CD4-positive, alpha-beta memory T cell (primary cell): Measurements from ENCODE around the gene SNTG2. TPM values are rescaled to one million over a fixed set of nuclear protein-coding genes. Genes with fewer than 3 reads are reported as not detected.

ENCODE experiments used
- CTCF ChIA-PET: fragments of 350-600 bp; sonication (Branson Sonifier 250); formaldehyde crosslinking; loops from one replicate; lab custom pipeline; 2021; ENCODE audit warnings: inconsistent platforms; ENCODE audit not compliant: partially characterized antibody; lab: Charles Lee
- POLR2A ChIA-PET: fragments of 350-600 bp; sonication (Branson Sonifier 250); formaldehyde crosslinking; loops from one replicate; lab custom pipeline; 2021; ENCODE audit not compliant: partially characterized antibody; lab: Charles Lee
- DNase-seq, 5 donors: peaks; one replicate each; pipeline versions ENCODE4 v3.0.0 to v3.0.0-alpha.2; 2020 to 2022; ENCODE audit warnings: mixed read lengths in 1 of 5
- H3K27ac ChIP-seq: one replicate; pipeline ENCODE4 v1.7.0; 2013; ENCODE audit warnings: low read depth, low read length
- H3K27me3 ChIP-seq: 2 replicates; pipeline ENCODE4 v1.7.0; 2013; ENCODE audit warnings: mild to moderate bottlenecking, low read length, moderate library complexity; ENCODE audit not compliant: insufficient read depth
- H3K36me3 ChIP-seq: 2 replicates; pipeline ENCODE4 v1.7.0; 2013; ENCODE audit warnings: mild to moderate bottlenecking, low read length, moderate library complexity; ENCODE audit not compliant: insufficient read depth
- H3K4me1 ChIP-seq: 2 replicates; pipeline ENCODE4 v1.7.0; 2013; ENCODE audit warnings: mild to moderate bottlenecking, low read length, moderate library complexity; ENCODE audit not compliant: insufficient read depth
- H3K4me3 ChIP-seq, 2 donors: one replicate each; pipeline ENCODE4 v1.7.0; 2013; ENCODE audit warnings: low read length in 2 of 2, mild to moderate bottlenecking in 1 of 2
- H3K9me3 ChIP-seq, 2 donors: one replicate each; pipeline ENCODE4 v1.7.0; 2013; ENCODE audit warnings: low read length in 2 of 2, control low read depth in 1 of 2; ENCODE audit not compliant: control insufficient read depth in 1 of 2
- H3K27ac Mint-ChIP-seq, 7 donors: one replicate each; pipeline ENCODE4 v1.8.0; 2020 to 2021; ENCODE audit warnings: mixed read lengths in 7 of 7, mild to moderate bottlenecking in 6 of 7, inconsistent platforms in 3 of 7, moderate library complexity in 3 of 7
- H3K27me3 Mint-ChIP-seq, 2 donors: one replicate each; pipeline ENCODE4 v1.8.0; 2020 to 2021; ENCODE audit warnings: mixed read lengths in 2 of 2
- H3K36me3 Mint-ChIP-seq, 2 donors: one replicate each; pipeline ENCODE4 v1.8.0; 2020 to 2021; ENCODE audit warnings: mixed read lengths in 2 of 2, inconsistent platforms in 1 of 2, mild to moderate bottlenecking in 1 of 2
- H3K4me1 Mint-ChIP-seq, 4 donors: one replicate each; pipeline ENCODE4 v1.8.0; 2020 to 2021; ENCODE audit warnings: mixed read lengths in 4 of 4, mild to moderate bottlenecking in 1 of 4
- H3K4me3 Mint-ChIP-seq, 8 donors: one replicate each; pipeline ENCODE4 v1.8.0; 2020 to 2021; ENCODE audit warnings: mixed read lengths in 8 of 8, mild to moderate bottlenecking in 7 of 8, moderate library complexity in 6 of 8, inconsistent platforms in 3 of 8
- H3K9me3 Mint-ChIP-seq, 8 donors: one replicate each; pipeline ENCODE4 v1.8.0; 2020 to 2021; ENCODE audit warnings: mixed read lengths in 8 of 8, mild to moderate bottlenecking in 5 of 8, inconsistent platforms in 3 of 8, moderate library complexity in 1 of 8
- intact Hi-C: fragments of 100-400 bp; cut with micrococcal nuclease; formaldehyde crosslinking; loops from one replicate; pipeline ENCODE4 v1.15.1; 2023
- polyA plus RNA-seq, 2 donors: library from polyadenylated mRNA; unstranded; fragments of 300-500 nt; fragmentation: Illumina TruSeq; gene quantifications; one replicate each; pipeline ENCODE4 v1.2.3, GENCODE V29; 2021
- total RNA-seq, 2 experiments: library from RNA; stranded (reverse); gene quantifications; one replicate each; pipeline ENCODE4 v1.2.3, GENCODE V29; 2021

The SNTG2 gene
- total and polyA plus RNA-seq, 4 experiments from 2014 or later, result 0.55 to 1.3 (median 0.96) TPM; not detected in 1

DNA sequence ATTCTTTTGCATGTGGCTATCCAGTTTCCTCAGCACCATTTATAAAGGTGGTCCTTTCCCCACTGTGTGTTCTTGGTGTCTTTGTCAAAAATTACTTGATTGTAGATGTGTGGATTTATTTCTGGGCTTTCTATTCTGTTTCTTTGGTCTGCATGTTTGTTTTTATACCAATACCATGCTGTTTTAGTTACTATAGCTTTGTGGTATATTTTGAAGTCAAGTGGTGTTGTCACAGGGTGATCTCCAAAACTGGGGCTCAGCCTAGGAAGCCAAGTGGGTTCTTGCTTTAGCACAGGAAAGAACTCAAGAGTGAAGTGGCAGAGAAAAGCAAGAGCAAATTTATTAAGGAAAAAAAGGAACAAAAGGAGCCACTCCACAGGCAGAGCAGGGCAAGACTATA, 6.0 kb upstream of the SNTG2 start:
- ChIA-PET POLR2A (no interaction called here), CTCF (no interaction called here)
- no peaks in the 10 kb centered on the region for H3K27me3 ChIP-seq
- no peak overlapping the region for H3K27ac ChIP-seq
- H3K36me3 Mint-ChIP-seq, result peaks cover 0 to 2% of the 10 kb centered on the region in 2 donors
- H3K27ac Mint-ChIP-seq, result peak overlapping the region in 1 of 7 donors; percentile 81
- H3K4me1 ChIP-seq, result peaks cover 11% of the 10 kb centered on the region
- no peak for DNase-seq
- peaks cover 11 to 13% of the 10 kb centered on the region in 2 donors for H3K27me3 Mint-ChIP-seq
- H3K4me3 ChIP-seq, result no peak overlapping the region
- peaks cover 10 to 27% (median 17%) of the 10 kb centered on the region in 4 donors for H3K4me1 Mint-ChIP-seq
- H3K9me3 ChIP-seq, result no peaks in the 10 kb centered on the region
- H3K36me3 ChIP-seq, result no peaks in the 10 kb centered on the region
- H3K4me3 Mint-ChIP-seq, result peak overlapping the region in 2 of 8 donors; percentile 18 to 38
- peaks cover 0 to 9% (median 4%) of the 10 kb centered on the region in 8 donors for H3K9me3 Mint-ChIP-seq
- intact Hi-C loops, result no loop called here

DNA sequence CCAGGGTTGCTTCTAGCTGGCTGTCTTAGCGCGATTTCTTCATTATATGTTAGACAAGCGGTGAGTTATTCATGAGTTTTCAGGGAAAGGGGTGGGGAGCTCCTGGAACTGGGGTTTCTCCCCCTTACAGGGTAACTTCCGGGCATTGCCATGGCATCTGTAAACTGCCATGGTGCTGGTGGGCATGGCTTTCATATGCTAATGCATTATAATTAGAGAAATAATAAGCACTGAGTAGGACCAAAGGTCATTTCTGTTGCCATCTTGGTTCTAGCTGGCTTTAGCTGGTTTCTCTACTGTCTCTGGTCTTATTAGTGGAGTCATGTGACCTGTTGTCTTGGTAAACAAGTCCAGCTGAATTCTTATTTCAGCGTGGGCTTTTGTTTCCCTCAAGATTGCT, 5.5 kb upstream of the SNTG2 start:
- intact Hi-C loops, result no loop called here
- Histone ChIP-seq H3K4me3 (no peak overlapping the region), H3K27ac (no peak overlapping the region), H3K9me3 (no peaks in the 10 kb centered on the region), H3K36me3 (no peaks in the 10 kb centered on the region), H3K4me1 (peaks cover 15% of the 10 kb centered on the region), H3K27me3 (no peaks in the 10 kb centered on the region)
- peaks cover 11 to 30% (median 18%) of the 10 kb centered on the region in 4 donors for H3K4me1 Mint-ChIP-seq
- H3K9me3 Mint-ChIP-seq, result peaks cover 0 to 9% (median 4%) of the 10 kb centered on the region in 8 donors
- peak overlapping the region in 1 of 7 donors; percentile 81 for H3K27ac Mint-ChIP-seq
- H3K4me3 Mint-ChIP-seq, result peak overlapping the region in 2 of 8 donors; percentile 38 to 87
- ChIA-PET CTCF (no interaction called here), POLR2A (no interaction called here)
- DNase-seq, result no peak
- peaks cover 12 to 14% of the 10 kb centered on the region in 2 donors for H3K27me3 Mint-ChIP-seq
- peaks cover 0 to 2% of the 10 kb centered on the region in 2 donors for H3K36me3 Mint-ChIP-seq

DNA sequence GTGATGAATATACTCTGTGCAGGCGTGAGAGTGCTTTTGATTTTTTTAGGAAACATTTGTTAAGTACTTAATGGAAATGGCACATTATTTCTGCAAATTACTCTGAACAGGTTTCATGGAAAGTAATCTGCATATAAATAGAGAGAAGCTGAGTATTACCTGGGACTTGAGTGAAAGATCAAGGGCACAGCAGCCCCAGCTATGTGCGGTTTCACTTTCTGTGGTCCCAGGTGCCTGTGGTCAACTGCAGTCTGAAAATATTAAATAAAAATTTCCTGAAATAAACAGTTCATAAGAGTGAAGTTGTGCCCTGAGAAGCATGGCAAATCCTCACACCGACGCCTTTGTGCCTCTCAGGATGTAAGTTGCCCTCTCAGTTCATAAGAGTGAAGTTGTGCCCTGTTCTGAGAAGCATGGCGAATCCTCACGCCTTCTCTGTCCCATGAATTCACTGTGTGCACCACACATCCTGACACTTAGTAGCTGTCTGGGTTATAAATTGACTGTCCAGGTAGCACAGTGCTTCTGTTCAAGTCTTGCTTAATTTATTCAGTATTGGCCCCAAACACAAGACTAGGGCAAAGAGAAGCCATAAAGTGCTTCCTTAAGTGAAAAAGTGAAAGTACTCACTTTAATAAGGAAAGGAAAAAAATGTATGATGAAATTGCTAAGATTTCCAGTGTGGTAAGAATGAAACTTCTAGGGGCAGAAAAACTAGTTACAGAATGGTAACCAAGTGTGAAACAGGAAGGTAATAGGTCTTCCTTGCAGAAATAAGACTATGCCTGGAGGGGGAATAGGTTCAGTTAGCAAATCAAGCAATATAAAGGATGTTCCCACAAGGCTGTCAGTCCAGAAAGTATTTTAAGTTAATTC, 4.3 kb upstream of the SNTG2 start:
- no peak for DNase-seq
- no peaks in the 10 kb centered on the region for H3K27me3 ChIP-seq
- CTCF ChIA-PET, result no interaction called here
- peaks cover 15% of the 10 kb centered on the region for H3K4me1 ChIP-seq
- no peaks in the 10 kb centered on the region for H3K9me3 ChIP-seq
- intact Hi-C loops, result no loop called here
- Mint-ChIP-seq H3K4me1 (peaks cover 11 to 30% (median 18%) of the 10 kb centered on the region in 4 donors), H3K27ac (peak overlapping the region in 2 of 7 donors; percentile 38 to 86), H3K27me3 (peaks cover 12 to 13% of the 10 kb centered on the region in 2 donors), H3K36me3 (peaks cover 0 to 2% of the 10 kb centered on the region in 2 donors), H3K4me3 (peak overlapping the region; percentile 45 to 87 (median 67)), H3K9me3 (peaks cover 0 to 9% (median 4%) of the 10 kb centered on the region in 8 donors)
- no peaks in the 10 kb centered on the region for H3K36me3 ChIP-seq
- H3K27ac ChIP-seq, result no peak overlapping the region
- H3K4me3 ChIP-seq, result peak overlapping the region in 1 of 2 donors; percentile 4
- POLR2A ChIA-PET, result no interaction called here

DNA sequence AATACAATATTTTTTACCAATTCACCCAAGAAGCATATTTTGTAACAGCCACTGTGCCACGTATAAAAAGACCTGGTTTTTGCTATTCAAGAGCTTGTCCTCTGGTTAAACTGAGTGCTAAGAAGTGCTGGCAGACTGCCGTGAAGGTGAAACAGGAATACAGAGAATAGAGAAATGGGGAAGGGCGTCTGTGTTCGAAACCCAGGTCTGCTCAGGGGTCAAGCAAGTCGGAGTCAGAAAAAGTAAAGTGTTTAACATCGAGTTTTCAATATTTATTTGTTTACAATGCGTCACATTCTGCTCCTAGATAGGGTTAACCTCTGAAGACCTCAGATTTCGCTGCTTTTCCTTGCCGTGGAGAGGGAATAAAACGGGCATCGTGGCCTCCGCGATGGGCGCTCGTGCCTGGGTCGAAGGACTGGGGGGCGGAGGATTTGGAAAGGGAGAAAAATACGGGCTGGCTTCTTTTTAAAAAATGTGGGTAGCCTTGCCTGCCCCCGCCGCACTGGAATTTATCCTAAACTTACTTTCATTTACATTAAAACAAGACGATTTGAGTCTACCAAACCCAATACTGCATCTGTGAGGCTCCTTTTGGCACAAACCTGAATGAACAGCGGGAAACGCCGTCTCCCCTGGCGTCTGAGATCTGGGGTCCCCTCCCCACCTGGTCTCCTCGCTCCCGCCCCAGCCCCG, 1.1 kb upstream of the SNTG2 start:
- Histone ChIP-seq H3K36me3 (no peaks in the 10 kb centered on the region), H3K27me3 (peaks cover 6% of the 10 kb centered on the region), H3K4me1 (peaks cover 15% of the 10 kb centered on the region), H3K4me3 (peak overlapping the region in 1 of 2 donors; percentile 9), H3K9me3 (no peaks in the 10 kb centered on the region), H3K27ac (no peak overlapping the region)
- peaks cover 15 to 43% (median 19%) of the 10 kb centered on the region in 4 donors for H3K4me1 Mint-ChIP-seq
- peak overlapping the region; percentile 63 to 90 (median 80) for H3K4me3 Mint-ChIP-seq
- ChIA-PET POLR2A (no interaction called here), CTCF (no interaction called here)
- H3K9me3 Mint-ChIP-seq, result peaks cover 0 to 6% (median 3%) of the 10 kb centered on the region in 8 donors
- H3K27ac Mint-ChIP-seq, result no peak overlapping the region
- H3K36me3 Mint-ChIP-seq, result peaks cover 0 to 2% of the 10 kb centered on the region in 2 donors
- no peak for DNase-seq
- peaks cover 14 to 29% of the 10 kb centered on the region in 2 donors for H3K27me3 Mint-ChIP-seq
- intact Hi-C loops, result loop anchor here (10.0 kb wide), 1 partner anchor 595 kb away; no protein-coding TSS in a partner anchor

DNA sequence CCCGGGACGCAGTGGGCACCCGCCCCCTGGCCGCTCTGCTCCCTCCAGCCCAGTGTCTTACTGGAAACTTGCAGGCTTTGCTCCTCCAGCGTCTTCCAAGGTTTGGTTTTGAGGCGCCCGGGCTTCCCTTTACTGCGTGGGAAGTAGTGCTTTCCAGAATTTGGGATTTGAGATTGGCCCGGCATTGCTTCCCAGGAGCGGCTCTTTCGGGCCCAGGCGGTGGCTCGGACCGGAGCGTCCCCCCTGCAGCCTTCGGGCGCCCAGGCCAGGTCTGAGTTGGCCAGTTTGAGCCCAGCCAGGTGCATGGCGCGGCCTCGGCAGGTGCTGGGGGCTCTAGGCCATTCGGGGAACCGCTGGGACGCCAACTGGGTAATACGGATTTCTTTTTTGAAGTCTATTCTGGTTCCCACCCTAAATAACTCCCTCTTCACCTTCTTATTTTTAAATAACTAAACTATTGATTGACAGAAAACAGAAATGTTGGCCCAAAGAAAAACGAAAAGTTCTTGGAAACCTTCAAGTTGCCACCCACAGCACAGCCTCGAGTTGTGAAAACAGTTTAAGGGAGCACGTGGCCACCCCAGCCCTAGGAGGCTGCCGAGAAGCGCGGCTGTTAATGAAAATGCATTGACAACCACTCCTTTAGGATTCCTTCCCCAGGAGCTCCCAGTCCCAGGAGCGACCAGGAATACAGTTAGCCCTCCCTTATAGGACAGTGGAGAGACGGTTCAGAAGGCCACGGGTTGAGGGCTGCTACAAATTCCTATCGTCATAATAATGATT, 766 bp downstream of the SNTG2 start:
- H3K27me3 Mint-ChIP-seq, result peaks cover 10 to 27% of the 10 kb centered on the region in 2 donors
- Histone ChIP-seq H3K36me3 (no peaks in the 10 kb centered on the region), H3K27me3 (peaks cover 6% of the 10 kb centered on the region), H3K4me3 (no peak overlapping the region), H3K4me1 (peaks cover 8% of the 10 kb centered on the region), H3K9me3 (no peaks in the 10 kb centered on the region), H3K27ac (no peak overlapping the region)
- H3K4me3 Mint-ChIP-seq, result peak overlapping the region; percentile 12 to 85 (median 76)
- no peak for DNase-seq
- CTCF ChIA-PET, result no interaction called here
- peaks cover 0 to 4% (median 0%) of the 10 kb centered on the region in 8 donors for H3K9me3 Mint-ChIP-seq
- peaks cover 0 to 2% of the 10 kb centered on the region in 2 donors for H3K36me3 Mint-ChIP-seq
- POLR2A ChIA-PET, result no interaction called here
- intact Hi-C loops, result loop anchor here (10.0 kb wide), 1 partner anchor 593 kb away; no protein-coding TSS in a partner anchor
- H3K4me1 Mint-ChIP-seq, result peaks cover 10 to 26% (median 13%) of the 10 kb centered on the region in 4 donors
- H3K27ac Mint-ChIP-seq, result peak overlapping the region in 1 of 7 donors; percentile 35

DNA sequence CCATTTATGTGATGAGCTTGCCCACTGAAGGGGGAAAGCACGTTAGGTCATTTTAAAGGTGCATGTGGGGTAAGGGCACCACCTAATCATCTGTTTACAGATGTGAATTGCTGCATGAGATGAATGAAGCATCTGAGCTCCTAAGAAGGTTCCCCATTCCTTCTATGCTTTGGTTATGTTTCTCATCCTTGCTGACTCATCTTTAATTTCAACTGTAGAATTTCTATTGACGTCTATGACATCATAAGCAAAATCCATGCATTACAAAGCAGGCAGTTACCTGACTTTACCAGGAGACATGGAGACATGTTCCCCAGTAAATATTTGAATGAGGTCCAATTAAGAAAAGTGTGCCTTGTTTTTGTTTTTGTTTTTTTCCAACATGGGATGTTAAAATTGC, 2.8 kb downstream of the SNTG2 start:
- H3K9me3 Mint-ChIP-seq, result peaks cover 0 to 3% (median 0%) of the 10 kb centered on the region in 8 donors
- intact Hi-C loops, result loop anchor here (10.0 kb wide), 1 partner anchor 591 kb away; no protein-coding TSS in a partner anchor
- H3K36me3 ChIP-seq, result no peaks in the 10 kb centered on the region
- H3K27me3 Mint-ChIP-seq, result peaks cover 8 to 25% of the 10 kb centered on the region in 2 donors
- no peak overlapping the region for H3K4me3 ChIP-seq
- ChIA-PET POLR2A (no interaction called here), CTCF (no interaction called here)
- H3K36me3 Mint-ChIP-seq, result peaks cover 0 to 2% of the 10 kb centered on the region in 2 donors
- no peak overlapping the region for H3K27ac ChIP-seq
- H3K4me3 Mint-ChIP-seq, result peak overlapping the region in 1 of 8 donors; percentile 7
- H3K9me3 ChIP-seq, result no peaks in the 10 kb centered on the region
- peaks cover 8 to 22% (median 10%) of the 10 kb centered on the region in 4 donors for H3K4me1 Mint-ChIP-seq
- DNase-seq, result no peak
- peak overlapping the region in 1 of 7 donors; percentile 12 for H3K27ac Mint-ChIP-seq
- H3K4me1 ChIP-seq, result peaks cover 8% of the 10 kb centered on the region
- peaks cover 6% of the 10 kb centered on the region for H3K27me3 ChIP-seq
